Measurements from ENCODE around the gene ABR. TPM values are rescaled to one million over a fixed set of nuclear protein-coding genes. Genes with fewer than 3 reads are reported as not detected.
A peak's percentile ranks its signal among the peaks of the same experiment; 100 is the strongest.

The ABR gene
- total RNA-seq, 1 donor, result 156 TPM

GRCh38 chr17:1197379-1197778 is 17.6 kb upstream of the ABR start:
- no peaks in the 10 kb centered on the region for H4K20me1 ChIP-seq (ENCODE audit: insufficient read depth, low read length)
- peak overlapping the region; percentile 8 for H3K4me2 ChIP-seq (ENCODE audit: insufficient read depth, low read length)
- H3K27ac ChIP-seq (ENCODE audit: low read depth, low read length), result no peak overlapping the region
- H3K9me3 ChIP-seq (ENCODE audit: low read depth, low read length), result no peaks in the 10 kb centered on the region
- no peaks in the 10 kb centered on the region for H3K36me3 ChIP-seq (ENCODE audit: insufficient read depth, low read length)
- DNase-seq (ENCODE audit: insufficient read length, low spot score, missing footprints), result peak; percentile 86
- peaks cover 5% of the 10 kb centered on the region for H3K27me3 ChIP-seq (ENCODE audit: insufficient read depth, low read length)
- H3K4me1 ChIP-seq (ENCODE audit: insufficient read depth, low read length), result no peaks in the 10 kb centered on the region
- H3K4me3 ChIP-seq (ENCODE audit: insufficient read depth, low read length), result no peak overlapping the region
- no peaks in the 10 kb centered on the region for H3K79me2 ChIP-seq (ENCODE audit: insufficient read depth, low read length)
- TF ChIP-seq CTCF (IDR thresholded peaks at IDR 0.05; ENCODE audit: extremely low read depth, low read depth, low read length), result no peak
- no peak overlapping the region for H2AFZ ChIP-seq (ENCODE audit: low read length)

- Histone ChIP-seq H3K4me1 (ENCODE audit: insufficient read depth, low read length) (no peaks in the 10 kb centered on the region), H2AFZ (ENCODE audit: low read length) (no peak overlapping the region), H3K9me3 (ENCODE audit: low read depth, low read length) (no peaks in the 10 kb centered on the region), H3K27me3 (ENCODE audit: insufficient read depth, low read length) (peaks cover 5% of the 10 kb centered on the region), H3K36me3 (ENCODE audit: insufficient read depth, low read length) (no peaks in the 10 kb centered on the region), H3K27ac (ENCODE audit: low read depth, low read length) (no peak overlapping the region), H3K4me3 (ENCODE audit: insufficient read depth, low read length) (no peak overlapping the region), H3K79me2 (ENCODE audit: insufficient read depth, low read length) (no peaks in the 10 kb centered on the region), H4K20me1 (ENCODE audit: insufficient read depth, low read length) (no peaks in the 10 kb centered on the region), H3K4me2 (ENCODE audit: insufficient read depth, low read length) (no peak overlapping the region)
- DNase-seq (ENCODE audit: insufficient read length, low spot score, missing footprints), result no peak
- no peak for TF ChIP-seq CTCF (IDR thresholded peaks at IDR 0.05; ENCODE audit: extremely low read depth, low read depth, low read length)
These were observed 17.2 kb upstream of the ABR start for GRCh38 chr17:1196946-1197345.

- Histone ChIP-seq H3K9me3 (ENCODE audit: low read depth, low read length) (no peaks in the 10 kb centered on the region), H3K79me2 (ENCODE audit: insufficient read depth, low read length) (no peaks in the 10 kb centered on the region), H3K4me1 (ENCODE audit: insufficient read depth, low read length) (peaks cover 7% of the 10 kb centered on the region), H4K20me1 (ENCODE audit: insufficient read depth, low read length) (no peaks in the 10 kb centered on the region), H3K4me2 (ENCODE audit: insufficient read depth, low read length) (no peak overlapping the region), H3K4me3 (ENCODE audit: insufficient read depth, low read length) (no peak overlapping the region), H3K27me3 (ENCODE audit: insufficient read depth, low read length) (peaks cover 24% of the 10 kb centered on the region), H2AFZ (ENCODE audit: low read length) (no peak overlapping the region), H3K27ac (ENCODE audit: low read depth, low read length) (no peak overlapping the region), H3K36me3 (ENCODE audit: insufficient read depth, low read length) (no peaks in the 10 kb centered on the region)
- no peak for TF ChIP-seq CTCF (IDR thresholded peaks at IDR 0.05; ENCODE audit: extremely low read depth, low read depth, low read length)
- peak; percentile 47 for DNase-seq (ENCODE audit: insufficient read length, low spot score, missing footprints)
These were observed 13.3 kb upstream of the ABR start for GRCh38 chr17:1192911-1193699.

GRCh38 chr17:1190751-1191331 is 11.1 kb upstream of the ABR start:
- H3K79me2 ChIP-seq (ENCODE audit: insufficient read depth, low read length), result no peaks in the 10 kb centered on the region
- no peak overlapping the region for H3K4me3 ChIP-seq (ENCODE audit: insufficient read depth, low read length)
- no peak overlapping the region for H3K27ac ChIP-seq (ENCODE audit: low read depth, low read length)
- no peak overlapping the region for H2AFZ ChIP-seq (ENCODE audit: low read length)
- DNase-seq (ENCODE audit: insufficient read length, low spot score, missing footprints), result peak; percentile 78
- H3K27me3 ChIP-seq (ENCODE audit: insufficient read depth, low read length), result peaks cover 26% of the 10 kb centered on the region
- no peaks in the 10 kb centered on the region for H3K9me3 ChIP-seq (ENCODE audit: low read depth, low read length)
- H3K36me3 ChIP-seq (ENCODE audit: insufficient read depth, low read length), result no peaks in the 10 kb centered on the region
- peaks cover 19% of the 10 kb centered on the region for H3K4me1 ChIP-seq (ENCODE audit: insufficient read depth, low read length)
- TF ChIP-seq CTCF (IDR thresholded peaks at IDR 0.05; ENCODE audit: extremely low read depth, low read depth, low read length), result no peak
- no peaks in the 10 kb centered on the region for H4K20me1 ChIP-seq (ENCODE audit: insufficient read depth, low read length)
- no peak overlapping the region for H3K4me2 ChIP-seq (ENCODE audit: insufficient read depth, low read length)
